Left lung (tissue), 10 donors: ENCODE measurements around the gene MBP. TPM values are rescaled to one million over a fixed set of nuclear protein-coding genes. Genes with fewer than 3 reads are reported as not detected.

Source experiments
- ATAC-seq: fragments of 200-7000 bp; cut with Tn5 transposase; one replicate; pipeline ENCODE4 v1.9.1; 2020; ENCODE audit warnings: moderate library complexity
- DNase-seq, 4 donors: peaks; one replicate each; pipeline ENCODE4 v3.0.0-alpha.2; 2013 to 2020
- H3K27ac ChIP-seq, 2 donors: fragments of 200-600 bp; sonication (generic) in 1 of 2; one replicate each; pipeline versions ENCODE4 v1.5.0 to v1.8.0; 2020 to 2021
- H3K27me3 ChIP-seq, 2 donors: fragments of 200-600 bp; sonication (generic) in 1 of 2; one replicate each; pipeline versions ENCODE4 v1.5.0 to v1.8.0; 2020 to 2021
- H3K36me3 ChIP-seq, 2 donors: fragments of 200-600 bp; sonication (generic) in 1 of 2; one replicate each; pipeline versions ENCODE4 v1.5.0 to v1.8.0; 2020 to 2021
- H3K4me1 ChIP-seq, 2 donors: fragments of 200-600 bp; one replicate each; pipeline ENCODE4 v1.8.0; 2021
- H3K4me3 ChIP-seq, 2 donors: fragments of 200-600 bp; sonication (generic) in 1 of 2; one replicate each; pipeline versions ENCODE4 v1.5.0 to v1.8.0; 2020 to 2021; ENCODE audit warnings: mild to moderate bottlenecking in 1 of 2
- H3K9me3 ChIP-seq, 2 donors: fragments of 200-600 bp; sonication (generic) in 1 of 2; one replicate each; pipeline versions ENCODE4 v1.5.0 to v1.8.0; 2020 to 2021
- CTCF ChIP-seq, 2 donors: fragments of 200-600 bp; sonication (generic) in 1 of 2; IDR thresholded peaks; one replicate each; pipeline versions ENCODE4 v1.5.0 to v1.8.0; 2021; ENCODE audit warnings: antibody characterized with exemption in 2 of 2
- intact Hi-C, 2 donors: fragments of 100-400 bp; cut with DNase I; formaldehyde crosslinking; loops; one replicate each; pipeline versions ENCODE4 v1.11.2 to v1.14.2; 2022
- polyA plus RNA-seq, 6 donors: library from polyadenylated mRNA; unstranded; fragments of 120-200 nt; gene quantifications; one replicate each; pipeline ENCODE4 v1.2.1, GENCODE V29; 2013; ENCODE audit not compliant: insufficient read length in 6 of 6
- total RNA-seq, 2 donors: library from RNA; stranded (reverse); fragmentation: NEBNext Ultra II Directional; extraction: Animal tissue kit (Norgen Biotek cat#: 25700); gene quantifications; one replicate each; pipeline ENCODE4 v1.2.1, GENCODE V29; 2021
- donor health status: DM: no; HTN: yes; CAD: no.
- donor health status: DM: no; HTN: no; CAD: no.

Gene MBP
- total and polyA plus RNA-seq, 8 donors: 8.8 to 56.7 (median 10.8) TPM

- intact Hi-C loops: no loop called here
These were observed 156.9 kb downstream of the MBP start for GRCh38 chr18:76975577-76976110.

GRCh38 chr18:76974386-76974785 lies 158.2 kb downstream of the MBP start:
- no peak for DNase-seq
- H3K36me3 ChIP-seq: peaks cover 0 to 9% of the 10 kb centered on the region in 2 donors
- H3K4me3 ChIP-seq: no peak overlapping the region
- intact Hi-C loops: no loop called here
- ATAC-seq: no peak
- H3K9me3 ChIP-seq: no peaks in the 10 kb centered on the region
- H3K4me1 ChIP-seq: no peaks in the 10 kb centered on the region
- H3K27ac ChIP-seq: no peak overlapping the region
- TF ChIP-seq CTCF (IDR thresholded peaks at IDR 0.05): no peak
- H3K27me3 ChIP-seq: no peaks in the 10 kb centered on the region

More at GRCh38 chr18:76975577-76976110, 156.9 kb downstream of the MBP start:
- no peaks in the 10 kb centered on the region for H3K4me1 ChIP-seq
- no peak overlapping the region for H3K27ac ChIP-seq
- DNase-seq (no peak), ATAC-seq (no peak)
- H3K36me3 ChIP-seq: peaks cover 0 to 7% of the 10 kb centered on the region in 2 donors
- TF ChIP-seq CTCF (IDR thresholded peaks at IDR 0.05): no peak
- H3K9me3 ChIP-seq: no peaks in the 10 kb centered on the region
- no peaks in the 10 kb centered on the region for H3K27me3 ChIP-seq
- no peak overlapping the region for H3K4me3 ChIP-seq

GRCh38 chr18:76973520-76974266 lies 158.9 kb downstream of the MBP start:
- Histone ChIP-seq H3K9me3 (no peaks in the 10 kb centered on the region), H3K4me3 (no peak overlapping the region), H3K27ac (no peak overlapping the region), H3K4me1 (no peaks in the 10 kb centered on the region), H3K36me3 (peaks cover 0 to 16% of the 10 kb centered on the region in 2 donors), H3K27me3 (no peaks in the 10 kb centered on the region)
- ATAC-seq (no peak), DNase-seq (no peak)
- intact Hi-C loops: no loop called here
- TF ChIP-seq CTCF (IDR thresholded peaks at IDR 0.05): no peak

GRCh38 chr18:76972846-76973519 lies 159.6 kb downstream of the MBP start:
- no peak for TF ChIP-seq CTCF (IDR thresholded peaks at IDR 0.05)
- no peaks in the 10 kb centered on the region for H3K4me1 ChIP-seq

GRCh38 chr18:76972241-76972640 lies 160.3 kb downstream of the MBP start:
- peaks cover 0 to 22% of the 10 kb centered on the region in 2 donors for H3K36me3 ChIP-seq
- TF ChIP-seq CTCF (IDR thresholded peaks at IDR 0.05): no peak
- intact Hi-C loops: no loop called here
- DNase-seq (no peak), ATAC-seq (no peak)
- H3K27ac ChIP-seq: no peak overlapping the region
- H3K4me3 ChIP-seq: no peak overlapping the region
- H3K9me3 ChIP-seq: no peaks in the 10 kb centered on the region
- no peaks in the 10 kb centered on the region for H3K4me1 ChIP-seq
- no peaks in the 10 kb centered on the region for H3K27me3 ChIP-seq

More at GRCh38 chr18:76972846-76973519, 159.6 kb downstream of the MBP start:
- Histone ChIP-seq H3K9me3 (no peaks in the 10 kb centered on the region), H3K27ac (no peak overlapping the region), H3K36me3 (peaks cover 0 to 22% of the 10 kb centered on the region in 2 donors), H3K27me3 (no peaks in the 10 kb centered on the region), H3K4me3 (no peak overlapping the region)
- no peak for ATAC-seq
- intact Hi-C loops: no loop called here
- DNase-seq: peak in 1 of 4 donors; percentile 43
